ENCODE results near the gene ANXA9. TPM values are rescaled to one million over a fixed set of nuclear protein-coding genes. Genes with fewer than 3 reads are reported as not detected.

The ANXA9 gene
- polyA plus RNA-seq, 1 donor (not counting 4 experiments of a cell fraction or from before 2014, with no cell fraction given) = 0.76 TPM

DNA sequence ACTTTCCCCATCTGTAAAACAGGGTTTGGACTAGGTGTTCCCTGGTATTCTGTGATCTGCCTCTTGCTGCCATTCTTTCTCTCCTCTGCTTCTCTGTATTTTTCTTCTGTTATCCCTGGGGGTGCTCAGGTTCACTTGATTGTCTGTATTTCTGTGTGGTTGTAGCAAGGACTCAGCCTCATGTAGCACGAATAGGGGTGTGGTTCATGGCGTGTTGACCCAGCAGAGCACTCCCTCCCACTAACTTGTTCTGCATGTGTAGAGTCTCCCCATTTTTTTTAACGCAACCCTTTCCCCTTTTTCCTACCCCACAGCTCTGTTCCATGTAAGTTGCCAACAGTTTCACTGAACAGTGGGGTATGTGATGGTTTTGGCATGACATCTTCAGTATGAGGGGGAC is 53.1 kb downstream of the ANXA9 start:
- Histone ChIP-seq H3K4me1 (ENCODE audit: control insufficient read depth, extremely low read depth, insufficient read depth, low read length) (peaks cover 19% of the 10 kb centered on the region), H3K4me3 (ENCODE audit: control insufficient read depth in 2 of 3, extremely low read depth in 1 of 3, insufficient read depth in 2 of 3, low read depth in 1 of 3, low read length in 3 of 3) (no peak overlapping the region), H4K20me1 (ENCODE audit: control insufficient read depth, extremely low read depth, insufficient read depth, low read length) (no peaks in the 10 kb centered on the region), H3K9me3 (ENCODE audit: control insufficient read depth, low read depth, low read length) (no peaks in the 10 kb centered on the region), H3K27ac (ENCODE audit: control insufficient read depth, insufficient read depth, low read length) (no peak overlapping the region), H3K9ac (ENCODE audit: control insufficient read depth, extremely low read depth, insufficient read depth, low read length) (no peak overlapping the region), H3K4me2 (ENCODE audit: control insufficient read depth, extremely low read depth, insufficient read depth, low read depth, low read length) (no peak overlapping the region), H3K79me2 (ENCODE audit: control insufficient read depth, insufficient read depth, low read length) (no peaks in the 10 kb centered on the region), H3K36me3 (ENCODE audit: control insufficient read depth in 2 of 2, extremely low read depth in 1 of 2, insufficient read depth in 2 of 2, low read length in 2 of 2) (peaks cover 0 to 4% of the 10 kb centered on the region in 2 experiments), H3K27me3 (ENCODE audit: control insufficient read depth, extremely low read depth, insufficient read depth, low read length) (no peaks in the 10 kb centered on the region), H2AFZ (ENCODE audit: control insufficient read depth, low read length) (no peak overlapping the region), H3K9me1 (ENCODE audit: control insufficient read depth, extremely low read depth, insufficient read depth, low read length) (no peaks in the 10 kb centered on the region)
- DNase-seq (ENCODE audit: low read depth, low spot score) (no peak), FAIRE-seq (no peak)
- TF ChIP-seq EZH2 (IDR thresholded peaks at IDR 0.05; ENCODE audit: low read length) = no peak
- TF ChIP-seq, protein P1, sequence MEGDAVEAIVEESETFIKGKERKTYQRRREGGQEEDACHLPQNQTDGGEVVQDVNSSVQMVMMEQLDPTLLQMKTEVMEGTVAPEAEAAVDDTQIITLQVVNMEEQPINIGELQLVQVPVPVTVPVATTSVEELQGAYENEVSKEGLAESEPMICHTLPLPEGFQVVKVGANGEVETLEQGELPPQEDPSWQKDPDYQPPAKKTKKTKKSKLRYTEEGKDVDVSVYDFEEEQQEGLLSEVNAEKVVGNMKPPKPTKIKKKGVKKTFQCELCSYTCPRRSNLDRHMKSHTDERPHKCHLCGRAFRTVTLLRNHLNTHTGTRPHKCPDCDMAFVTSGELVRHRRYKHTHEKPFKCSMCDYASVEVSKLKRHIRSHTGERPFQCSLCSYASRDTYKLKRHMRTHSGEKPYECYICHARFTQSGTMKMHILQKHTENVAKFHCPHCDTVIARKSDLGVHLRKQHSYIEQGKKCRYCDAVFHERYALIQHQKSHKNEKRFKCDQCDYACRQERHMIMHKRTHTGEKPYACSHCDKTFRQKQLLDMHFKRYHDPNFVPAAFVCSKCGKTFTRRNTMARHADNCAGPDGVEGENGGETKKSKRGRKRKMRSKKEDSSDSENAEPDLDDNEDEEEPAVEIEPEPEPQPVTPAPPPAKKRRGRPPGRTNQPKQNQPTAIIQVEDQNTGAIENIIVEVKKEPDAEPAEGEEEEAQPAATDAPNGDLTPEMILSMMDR (optimal IDR thresholded peaks at IDR 0.05 in 1 of 3, IDR thresholded peaks at IDR 0.05 in 1 of 3, conservative IDR thresholded peaks at IDR 0.05 in 1 of 3; ENCODE audit: extremely low read depth in 1 of 3, insufficient read depth in 2 of 3, low read length in 3 of 3) = no peak
- dilution Hi-C loops (cut with MboI; ENCODE audit: extremely low pct_ligation_motif_present, low sequenced_read_pairs) = no loop called here

DNA sequence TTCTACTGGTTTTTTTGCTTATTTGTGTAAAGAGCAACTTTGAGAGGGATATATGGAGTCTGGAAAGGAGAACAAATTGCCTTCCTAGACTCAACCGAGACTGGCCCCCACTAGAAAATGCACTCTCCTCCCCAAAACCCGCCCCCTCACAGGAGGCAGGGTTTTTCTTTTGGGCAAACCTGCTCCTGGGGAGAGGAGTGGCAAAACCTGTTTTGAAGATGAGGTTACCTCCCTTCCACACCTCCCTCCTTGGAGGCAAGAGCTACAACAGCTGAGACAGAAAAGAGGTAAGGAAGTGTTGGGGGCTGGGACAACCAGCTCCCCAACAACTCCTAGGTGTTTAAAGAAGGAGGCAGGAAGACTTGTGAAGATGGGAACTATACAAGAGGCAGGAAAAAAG is 54.3 kb downstream of the ANXA9 start, which contains the start of gene BNIPL:
BNIPL (plus strand) TSS at position 231 of the 400 bp plus-strand sequence; CDS start at position 371, 140 bp downstream.
- peak within 1 kb of the TSS; percentile 45 for H3K4me2 ChIP-seq (ENCODE audit: control insufficient read depth, extremely low read depth, insufficient read depth, low read depth, low read length)
- no peaks in the 10 kb centered on the region for H3K36me3 ChIP-seq (ENCODE audit: control insufficient read depth in 2 of 2, extremely low read depth in 1 of 2, insufficient read depth in 2 of 2, low read length in 2 of 2)
- no peak within 1 kb of the TSS for H3K9ac ChIP-seq (ENCODE audit: control insufficient read depth, extremely low read depth, insufficient read depth, low read length)
- FAIRE-seq = peak; percentile 17
- H3K27ac ChIP-seq (ENCODE audit: control insufficient read depth, insufficient read depth, low read length) = no peak within 1 kb of the TSS
- H3K79me2 ChIP-seq (ENCODE audit: control insufficient read depth, insufficient read depth, low read length) = no peaks in the 10 kb centered on the region
- H3K27me3 ChIP-seq (ENCODE audit: control insufficient read depth, extremely low read depth, insufficient read depth, low read length) = no peaks in the 10 kb centered on the region
- no peak within 1 kb of the TSS for H2AFZ ChIP-seq (ENCODE audit: control insufficient read depth, low read length)
- dilution Hi-C loops (cut with MboI; ENCODE audit: extremely low pct_ligation_motif_present, low sequenced_read_pairs) = no loop called here
- H4K20me1 ChIP-seq (ENCODE audit: control insufficient read depth, extremely low read depth, insufficient read depth, low read length) = no peaks in the 10 kb centered on the region
- H3K9me1 ChIP-seq (ENCODE audit: control insufficient read depth, extremely low read depth, insufficient read depth, low read length) = no peaks in the 10 kb centered on the region
- H3K4me1 ChIP-seq (ENCODE audit: control insufficient read depth, extremely low read depth, insufficient read depth, low read length) = peaks cover 19% of the 10 kb centered on the region
- no peaks in the 10 kb centered on the region for H3K9me3 ChIP-seq (ENCODE audit: control insufficient read depth, low read depth, low read length)
- peak within 1 kb of the TSS in 1 of 3 experiments; percentile 13 for H3K4me3 ChIP-seq (ENCODE audit: control insufficient read depth in 2 of 3, extremely low read depth in 1 of 3, insufficient read depth in 2 of 3, low read depth in 1 of 3, low read length in 3 of 3)
- no peak for DNase-seq (ENCODE audit: low read depth, low spot score)
- TF ChIP-seq EZH2 (IDR thresholded peaks at IDR 0.05; ENCODE audit: low read length) = no peak
- TF ChIP-seq, protein P1 (optimal IDR thresholded peaks at IDR 0.05 in 1 of 3, IDR thresholded peaks at IDR 0.05 in 1 of 3, conservative IDR thresholded peaks at IDR 0.05 in 1 of 3; ENCODE audit: extremely low read depth in 1 of 3, insufficient read depth in 2 of 3, low read length in 3 of 3) = no peak

Data from keratinocyte (primary cell).